Retina (tissue), 1 donor: ENCODE data around the gene NT5DC1.
A peak's percentile ranks its signal among the peaks of the same experiment; 100 is the strongest.
"Not testable (repeated sequence)": the region's sequence is repeated elsewhere in the genome, so short reads cannot be mapped to it uniquely, and the experiment has no call there.

Experiments
- DNase-seq: peaks from one replicate; pipeline ENCODE4 v3.0.0-alpha.2; 2016

Gene NT5DC1

GRCh38 chr6:116280933-116281316 lies 180.3 kb downstream of the NT5DC1 start:
- DNase-seq = no peak

GRCh38 chr6:116282698-116283097 lies 182.0 kb downstream of the NT5DC1 start:
- DNase-seq = no peak

- no peak for DNase-seq
These were observed 182.5 kb downstream of the NT5DC1 start for GRCh38 chr6:116283191-116283590.

- not testable (repeated sequence) for DNase-seq
These were observed 184.3 kb downstream of the NT5DC1 start for GRCh38 chr6:116284984-116285383.

GRCh38 chr6:116286773-116287358 lies 186.2 kb downstream of the NT5DC1 start:
- DNase-seq = no peak

- peak; percentile 32 for DNase-seq
These were observed 187.1 kb downstream of the NT5DC1 start for GRCh38 chr6:116287689-116288282.

GRCh38 chr6:116289876-116290275 lies 189.2 kb downstream of the NT5DC1 start:
- no peak for DNase-seq

- no peak for DNase-seq
These were observed 190.1 kb downstream of the NT5DC1 start for GRCh38 chr6:116290799-116291198.

GRCh38 chr6:116291701-116292396 lies 191.2 kb downstream of the NT5DC1 start:
- DNase-seq = no peak

- no peak for DNase-seq
These were observed 191.9 kb downstream of the NT5DC1 start for GRCh38 chr6:116292553-116292952.

GRCh38 chr6:116298273-116298672 lies 197.6 kb downstream of the NT5DC1 start:
- DNase-seq = no peak

- no peak for DNase-seq
These were observed 198.3 kb downstream of the NT5DC1 start for GRCh38 chr6:116298973-116299372.
